ENCODE results near the gene NNAT.

Gene NNAT

GRCh38 chr20:37525810-37526209 lies 4.8 kb downstream of the NNAT start:
- H3K4me3 ChIP-seq (replicated peaks; ENCODE audit: low read depth, low read length), result peak overlapping the region; percentile 98
- no peak for DNase-seq (ENCODE audit: low read depth)
- TF ChIP-seq CTCF (IDR thresholded peaks at IDR 0.05; ENCODE audit: low read length, missing control alignments), result no peak

- peak overlapping the region; percentile 98 for H3K4me3 ChIP-seq (replicated peaks; ENCODE audit: low read depth, low read length)
- no peak for TF ChIP-seq CTCF (IDR thresholded peaks at IDR 0.05; ENCODE audit: low read length, missing control alignments)
- DNase-seq (ENCODE audit: low read depth), result peak; percentile 60
Observed at GRCh38 chr20:37526238-37526838, 5.3 kb downstream of the NNAT start.

GRCh38 chr20:37526839-37527637 lies 6.0 kb downstream of the NNAT start:
- DNase-seq (ENCODE audit: low read depth), result peak; percentile 40
- H3K4me3 ChIP-seq (replicated peaks; ENCODE audit: low read depth, low read length), result peak overlapping the region; percentile 98
- TF ChIP-seq CTCF (IDR thresholded peaks at IDR 0.05; ENCODE audit: low read length, missing control alignments), result no peak

DNA sequence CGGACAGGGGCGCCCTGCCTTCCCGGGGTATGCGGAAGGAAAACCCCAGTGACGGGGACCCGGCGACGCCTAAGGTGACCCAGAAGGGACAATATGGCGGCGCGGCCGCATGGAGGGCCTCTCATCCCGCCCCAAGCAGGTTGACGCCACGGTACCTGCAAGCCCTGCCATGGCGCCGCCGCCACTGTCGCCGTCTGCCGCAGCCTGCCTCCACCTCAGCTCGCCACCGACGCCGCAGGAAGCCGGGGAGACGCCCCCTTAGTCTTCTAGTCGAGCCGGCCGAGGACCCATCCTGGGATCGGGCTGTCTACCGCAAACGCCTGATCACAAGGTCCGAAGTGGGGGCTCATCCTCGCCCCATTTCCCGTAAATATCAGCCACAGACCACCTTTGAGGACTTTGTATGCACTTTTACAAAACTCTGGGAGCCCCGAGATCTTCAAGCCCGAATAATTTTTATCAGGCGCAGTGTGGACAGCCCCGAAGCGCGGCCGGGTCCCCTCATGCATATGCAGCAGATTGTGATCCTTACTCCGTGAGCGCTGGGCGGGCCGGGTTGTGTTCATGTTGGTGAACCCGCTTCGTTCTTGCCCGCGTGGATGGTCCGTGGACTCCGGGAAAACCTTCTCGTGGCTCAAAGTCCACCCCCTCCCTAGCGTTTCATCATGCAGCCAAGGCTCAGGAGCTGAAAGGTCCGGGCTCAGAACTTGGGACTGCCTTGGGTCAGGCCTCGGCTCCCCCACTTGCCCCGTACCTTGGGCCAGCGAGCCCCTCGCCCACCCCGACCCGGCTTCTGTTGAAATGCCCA lies 6.8 kb downstream of the NNAT start, which contains the start of gene BLCAP:
Gene BLCAP (minus strand): TSS at position 239 of the 808 bp plus-strand sequence. CDS start 8,702 bp downstream, outside the sequence.
- no peak for TF ChIP-seq CTCF (IDR thresholded peaks at IDR 0.05; ENCODE audit: low read length, missing control alignments)
- peak within 1 kb of the TSS; percentile 98 for H3K4me3 ChIP-seq (replicated peaks; ENCODE audit: low read depth, low read length)
- DNase-seq (ENCODE audit: low read depth), result peak; percentile 87

DNA sequence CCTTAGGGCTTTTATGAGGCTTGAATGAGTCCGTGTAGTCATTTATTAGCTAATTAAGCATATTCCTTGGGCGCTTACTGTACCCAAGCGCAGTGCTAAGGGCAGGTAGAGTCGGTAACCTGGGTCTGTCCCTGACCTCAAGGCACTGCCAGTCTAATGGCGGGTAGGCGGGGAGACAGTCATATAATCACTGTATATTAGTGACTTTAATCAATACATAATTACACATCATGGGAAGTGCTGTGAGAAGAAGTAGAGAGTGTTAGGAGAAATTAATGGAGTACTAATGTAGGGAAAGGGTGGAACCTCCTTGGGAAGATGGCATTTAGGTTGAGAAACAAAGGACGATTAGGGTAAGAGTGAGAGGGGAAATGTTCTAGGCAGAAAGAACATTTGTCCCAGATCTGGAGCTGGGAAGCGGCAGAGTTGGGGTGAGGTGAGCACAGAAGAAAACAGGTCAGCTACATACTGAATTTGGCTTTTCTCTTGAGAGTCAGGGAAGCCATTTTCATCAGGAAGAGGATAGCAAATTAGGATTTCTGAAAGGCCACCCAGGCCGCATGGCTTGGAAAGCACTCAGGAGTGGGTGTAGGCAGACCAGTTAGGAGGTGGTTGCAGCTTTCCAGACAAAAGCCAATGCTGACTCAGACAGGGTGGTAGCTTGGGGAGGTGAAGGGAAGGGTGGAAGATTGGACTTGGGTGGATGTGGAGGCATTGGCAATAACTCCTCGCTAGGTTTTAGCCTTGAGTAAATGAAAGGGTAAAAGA lies 7.6 kb downstream of the NNAT start:
- TF ChIP-seq CTCF (IDR thresholded peaks at IDR 0.05; ENCODE audit: low read length, missing control alignments), result no peak
- no peak for DNase-seq (ENCODE audit: low read depth)
- H3K4me3 ChIP-seq (replicated peaks; ENCODE audit: low read depth, low read length), result peak overlapping the region; percentile 98

DNA sequence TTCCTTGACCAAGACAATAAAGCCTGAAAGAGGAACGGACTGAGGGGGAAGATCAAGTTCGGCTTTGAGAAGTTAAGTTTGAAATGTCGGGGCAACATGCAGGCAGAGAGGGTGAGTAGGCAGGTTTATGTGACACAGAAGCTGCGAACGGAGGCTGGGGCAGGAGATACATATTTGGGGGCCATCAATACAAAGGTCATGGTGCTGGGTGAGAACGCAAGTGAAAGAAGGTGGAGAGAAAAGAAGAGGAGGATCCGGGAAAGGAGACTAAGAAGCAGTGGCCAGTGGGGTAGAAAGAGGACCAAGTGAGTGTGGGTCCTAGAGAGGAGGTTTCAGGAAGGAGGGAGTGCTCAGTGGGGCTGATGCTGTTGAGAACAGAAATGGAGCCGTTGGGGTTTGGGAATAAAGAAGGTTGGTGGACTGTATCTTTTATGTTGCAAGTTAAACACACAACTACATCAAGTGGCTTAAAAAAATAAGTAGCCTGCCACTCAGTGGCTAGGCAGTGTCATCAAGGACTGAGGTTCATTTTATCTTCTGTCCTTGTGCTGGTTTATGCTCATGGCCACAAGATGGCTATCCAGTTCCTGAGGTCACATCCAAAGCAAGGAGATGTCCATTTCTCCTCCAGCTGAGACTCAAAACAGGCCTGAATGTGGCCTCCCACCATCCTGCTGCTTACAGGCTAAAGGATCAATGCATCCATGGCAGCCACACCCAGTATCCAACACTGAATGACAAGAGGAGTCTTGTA lies 8.3 kb downstream of the NNAT start:
- no peak overlapping the region for H3K4me3 ChIP-seq (replicated peaks; ENCODE audit: low read depth, low read length)
- TF ChIP-seq CTCF (IDR thresholded peaks at IDR 0.05; ENCODE audit: low read length, missing control alignments), result no peak
- no peak for DNase-seq (ENCODE audit: low read depth)
